ENCODE measurements around the gene MAST4. TPM values are rescaled to one million over a fixed set of nuclear protein-coding genes. Genes with fewer than 3 reads are reported as not detected.
A peak's percentile ranks its signal among the peaks of the same experiment; 100 is the strongest.

Gene MAST4
- total and polyA plus RNA-seq, 2 donors (not counting 1 experiment from before 2014, with no cell fraction given), result 7.0 to 15.2 TPM

- peaks cover 2% of the 10 kb centered on the region for H3K4me1 ChIP-seq (ENCODE audit: control insufficient read depth, extremely low read depth, insufficient read depth, low read length)
- peak in 1 of 2 donors; percentile 33 for DNase-seq (ENCODE audit: low read depth in 2 of 2)
- no peak overlapping the region for H3K9ac ChIP-seq (ENCODE audit: insufficient read depth, low read length)
- no peaks in the 10 kb centered on the region for H3K9me3 ChIP-seq (ENCODE audit: control insufficient read depth, insufficient read depth, low read depth, low read length)
- no peaks in the 10 kb centered on the region for H3K27me3 ChIP-seq (ENCODE audit: control insufficient read depth, insufficient read depth, low read length)
- H2AFZ ChIP-seq (ENCODE audit: low read length), result no peak overlapping the region
- H3K4me3 ChIP-seq (replicated peaks in 1 of 4; ENCODE audit: control extremely low read depth in 1 of 4, insufficient read depth in 1 of 4, low read depth in 3 of 4, low read length in 4 of 4), result no peak overlapping the region
- TF ChIP-seq EZH2 (IDR thresholded peaks at IDR 0.05; ENCODE audit: low read length, missing control alignments), result no peak
- no peak for TF ChIP-seq CTCF (conservative IDR thresholded peaks at IDR 0.05 in 1 of 2, IDR thresholded peaks at IDR 0.05 in 1 of 2; ENCODE audit: low read depth in 1 of 2, low read length in 2 of 2)
- no peaks in the 10 kb centered on the region for H4K20me1 ChIP-seq (ENCODE audit: control insufficient read depth, extremely low read depth, insufficient read depth, low read length)
- no peak overlapping the region for H3K27ac ChIP-seq (ENCODE audit: insufficient read depth, low read length)
- peaks cover 4% of the 10 kb centered on the region for H3K79me2 ChIP-seq (ENCODE audit: control insufficient read depth, insufficient read depth, low read length)
- no peaks in the 10 kb centered on the region for H3K36me3 ChIP-seq (ENCODE audit: control insufficient read depth, insufficient read depth, low read length)
- no peak overlapping the region for H3K4me2 ChIP-seq (ENCODE audit: extremely low read depth, insufficient read depth, low read length)
These were observed 435.5 kb downstream of the MAST4 start for GRCh38 chr5:67031692-67032091.

GRCh38 chr5:67032921-67033664 lies 436.9 kb downstream of the MAST4 start:
- Histone ChIP-seq H3K36me3 (ENCODE audit: control insufficient read depth, insufficient read depth, low read length) (no peaks in the 10 kb centered on the region), H3K4me2 (ENCODE audit: extremely low read depth, insufficient read depth, low read length) (peak overlapping the region; percentile 19), H3K27ac (ENCODE audit: insufficient read depth, low read length) (peak overlapping the region; percentile 6), H3K9ac (ENCODE audit: insufficient read depth, low read length) (no peak overlapping the region), H3K27me3 (ENCODE audit: control insufficient read depth, insufficient read depth, low read length) (no peaks in the 10 kb centered on the region), H3K79me2 (ENCODE audit: control insufficient read depth, insufficient read depth, low read length) (peaks cover 4% of the 10 kb centered on the region), H3K4me1 (ENCODE audit: control insufficient read depth, extremely low read depth, insufficient read depth, low read length) (peaks cover 2% of the 10 kb centered on the region), H3K9me3 (ENCODE audit: control insufficient read depth, insufficient read depth, low read depth, low read length) (no peaks in the 10 kb centered on the region), H2AFZ (ENCODE audit: low read length) (no peak overlapping the region), H3K4me3 (replicated peaks in 1 of 4; ENCODE audit: control extremely low read depth in 1 of 4, insufficient read depth in 1 of 4, low read depth in 3 of 4, low read length in 4 of 4) (peak overlapping the region in 1 of 4 experiments; percentile 8), H4K20me1 (ENCODE audit: control insufficient read depth, extremely low read depth, insufficient read depth, low read length) (no peaks in the 10 kb centered on the region)
- peak; percentile 65 to 94 for DNase-seq (ENCODE audit: low read depth in 2 of 2)
- TF ChIP-seq CTCF (conservative IDR thresholded peaks at IDR 0.05 in 1 of 2, IDR thresholded peaks at IDR 0.05 in 1 of 2; ENCODE audit: low read depth in 1 of 2, low read length in 2 of 2) (no peak), EZH2 (IDR thresholded peaks at IDR 0.05; ENCODE audit: low read length, missing control alignments) (no peak)

DNA sequence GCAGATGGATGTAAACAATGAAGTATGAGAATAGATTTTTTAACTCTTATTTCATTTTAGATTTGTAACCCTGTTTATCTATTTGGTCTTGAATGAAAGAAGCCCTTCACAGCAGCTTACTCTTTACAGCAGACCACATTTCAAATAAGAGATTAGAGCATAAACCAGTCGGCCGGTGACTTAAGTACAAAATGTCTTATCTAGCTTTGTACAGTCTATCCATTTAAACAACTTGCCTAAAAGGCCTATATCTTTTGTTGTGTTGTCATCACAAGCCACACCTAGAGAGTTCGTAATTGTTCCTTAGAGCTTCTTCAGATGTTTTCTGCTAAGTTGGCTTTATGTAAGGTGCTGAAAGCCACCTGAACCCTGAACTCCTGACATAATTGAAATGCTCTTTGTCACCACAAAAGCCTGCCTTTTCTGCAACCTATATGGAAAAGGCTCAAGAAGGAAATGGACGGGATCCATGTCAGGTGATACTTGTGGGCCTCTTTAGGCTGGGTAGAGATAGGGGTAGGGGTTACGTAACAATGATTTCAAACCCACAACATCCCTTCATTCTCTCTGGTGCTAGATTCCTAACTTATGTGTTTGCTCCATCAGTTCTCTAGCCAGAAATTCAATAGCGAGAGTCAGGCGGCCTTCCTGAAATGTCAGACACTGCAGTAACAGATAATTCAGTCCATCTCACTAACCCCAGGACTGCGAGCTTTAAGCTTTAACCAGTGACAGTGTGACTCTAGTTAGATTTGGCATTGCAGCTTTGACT lies 437.9 kb downstream of the MAST4 start:
- no peak overlapping the region for H3K4me3 ChIP-seq (replicated peaks in 1 of 4; ENCODE audit: control extremely low read depth in 1 of 4, insufficient read depth in 1 of 4, low read depth in 3 of 4, low read length in 4 of 4)
- H3K4me2 ChIP-seq (ENCODE audit: extremely low read depth, insufficient read depth, low read length), result no peak overlapping the region
- H3K4me1 ChIP-seq (ENCODE audit: control insufficient read depth, extremely low read depth, insufficient read depth, low read length), result peaks cover 2% of the 10 kb centered on the region
- H3K9me3 ChIP-seq (ENCODE audit: control insufficient read depth, insufficient read depth, low read depth, low read length), result no peaks in the 10 kb centered on the region
- no peak for TF ChIP-seq EZH2 (IDR thresholded peaks at IDR 0.05; ENCODE audit: low read length, missing control alignments)
- no peak for TF ChIP-seq CTCF (conservative IDR thresholded peaks at IDR 0.05 in 1 of 2, IDR thresholded peaks at IDR 0.05 in 1 of 2; ENCODE audit: low read depth in 1 of 2, low read length in 2 of 2)
- peaks cover 4% of the 10 kb centered on the region for H3K79me2 ChIP-seq (ENCODE audit: control insufficient read depth, insufficient read depth, low read length)
- no peaks in the 10 kb centered on the region for H3K27me3 ChIP-seq (ENCODE audit: control insufficient read depth, insufficient read depth, low read length)
- H2AFZ ChIP-seq (ENCODE audit: low read length), result no peak overlapping the region
- DNase-seq (ENCODE audit: low read depth in 2 of 2), result peak; percentile 44 to 65
- no peak overlapping the region for H3K9ac ChIP-seq (ENCODE audit: insufficient read depth, low read length)
- no peaks in the 10 kb centered on the region for H3K36me3 ChIP-seq (ENCODE audit: control insufficient read depth, insufficient read depth, low read length)
- no peaks in the 10 kb centered on the region for H4K20me1 ChIP-seq (ENCODE audit: control insufficient read depth, extremely low read depth, insufficient read depth, low read length)
- peak overlapping the region; percentile 6 for H3K27ac ChIP-seq (ENCODE audit: insufficient read depth, low read length)

Data from fibroblast of lung (primary cell).